Tibial nerve (tissue), 3 donors: ENCODE data around the gene NTRK3.

Experiments
- CTCF ChIP-seq, 5 experiments: fragments of 200-600 bp in 3 of 5; fragments of 450-650 bp in 2 of 5; sonication (generic) in 3 of 5; IDR thresholded peaks; one replicate each; pipeline ENCODE4 v1.5.1; 2016 to 2019; ENCODE audit warnings: antibody characterized with exemption in 5 of 5, mild to moderate bottlenecking in 3 of 5, moderate library complexity in 2 of 5
- POLR2A ChIP-seq, 2 donors: fragments of 450-650 bp; IDR thresholded peaks; one replicate each; pipeline ENCODE4 v1.6.1; 2017; ENCODE audit warnings: antibody characterized with exemption in 2 of 2, mild to moderate bottlenecking in 2 of 2, moderate library complexity in 2 of 2

GRCh38 chr15:88233921-88234320 lies 22.6 kb downstream of the NTRK3 start:
- no peak for TF ChIP-seq CTCF (IDR thresholded peaks at IDR 0.05)
- no peak for TF ChIP-seq POLR2A (IDR thresholded peaks at IDR 0.05)
